22Rv1 (cell line): ENCODE results near the gene MKLN1.

ENCODE experiments used
- H3K27ac ChIP-seq: fragments of 450-650 bp; 2 replicates; pipeline ENCODE4 v1.5.1; 2017
- ZFX ChIP-seq: fragments of 450-650 bp; IDR thresholded peaks from 2 replicates; pipeline ENCODE4 v1.6.1; 2017; ENCODE audit warnings: antibody characterized with exemption, borderline replicate concordance
- TF ChIP-seq, protein P1 (sequence below): fragments of 450-650 bp; IDR thresholded peaks from 2 replicates; pipeline ENCODE4 v1.5.1; 2017; ENCODE audit warnings: mild to moderate bottlenecking

MKLN1 gene

DNA sequence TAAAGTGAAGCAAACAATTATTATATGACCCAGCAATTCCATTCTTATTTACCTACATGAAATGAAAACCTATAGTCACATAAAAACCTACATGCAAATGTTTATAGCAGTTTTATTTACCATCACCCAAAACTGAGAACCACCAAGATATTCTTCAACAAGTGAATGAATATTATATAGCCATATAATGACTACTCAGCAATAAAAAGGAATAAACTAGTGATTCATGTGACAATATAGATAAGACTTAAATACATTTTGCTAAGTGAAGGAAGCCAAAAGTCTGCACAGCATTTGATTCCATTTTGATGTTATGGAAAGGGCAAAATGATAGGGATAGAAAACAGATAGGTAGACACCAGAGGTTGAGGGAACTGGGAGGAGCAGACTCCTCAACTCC, 197.0 kb downstream of the MKLN1 start:
- no peak overlapping the region for H3K27ac ChIP-seq
- no peak for TF ChIP-seq ZFX

DNA sequence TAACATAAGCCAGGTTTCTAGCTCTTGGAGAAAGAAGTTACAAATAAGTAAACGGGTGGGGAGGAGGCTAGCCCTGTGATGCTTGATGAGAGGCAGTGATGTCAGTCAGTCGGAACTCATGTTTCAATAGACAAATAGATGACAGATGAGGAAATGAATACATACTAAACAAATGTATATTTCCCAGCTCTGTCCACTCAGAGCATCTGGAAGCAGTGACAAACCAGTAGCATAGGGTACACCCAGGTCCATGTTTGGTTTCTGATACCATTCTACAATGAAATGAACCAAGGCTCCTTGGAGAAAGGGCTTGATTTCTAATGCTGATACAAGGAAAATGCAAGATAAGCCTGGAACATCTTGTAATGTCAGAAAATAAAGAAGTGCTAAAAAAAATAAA, 198.1 kb downstream of the MKLN1 start:
- TF ChIP-seq, protein P1, sequence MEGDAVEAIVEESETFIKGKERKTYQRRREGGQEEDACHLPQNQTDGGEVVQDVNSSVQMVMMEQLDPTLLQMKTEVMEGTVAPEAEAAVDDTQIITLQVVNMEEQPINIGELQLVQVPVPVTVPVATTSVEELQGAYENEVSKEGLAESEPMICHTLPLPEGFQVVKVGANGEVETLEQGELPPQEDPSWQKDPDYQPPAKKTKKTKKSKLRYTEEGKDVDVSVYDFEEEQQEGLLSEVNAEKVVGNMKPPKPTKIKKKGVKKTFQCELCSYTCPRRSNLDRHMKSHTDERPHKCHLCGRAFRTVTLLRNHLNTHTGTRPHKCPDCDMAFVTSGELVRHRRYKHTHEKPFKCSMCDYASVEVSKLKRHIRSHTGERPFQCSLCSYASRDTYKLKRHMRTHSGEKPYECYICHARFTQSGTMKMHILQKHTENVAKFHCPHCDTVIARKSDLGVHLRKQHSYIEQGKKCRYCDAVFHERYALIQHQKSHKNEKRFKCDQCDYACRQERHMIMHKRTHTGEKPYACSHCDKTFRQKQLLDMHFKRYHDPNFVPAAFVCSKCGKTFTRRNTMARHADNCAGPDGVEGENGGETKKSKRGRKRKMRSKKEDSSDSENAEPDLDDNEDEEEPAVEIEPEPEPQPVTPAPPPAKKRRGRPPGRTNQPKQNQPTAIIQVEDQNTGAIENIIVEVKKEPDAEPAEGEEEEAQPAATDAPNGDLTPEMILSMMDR, result no peak
- TF ChIP-seq ZFX, result no peak
- no peak overlapping the region for H3K27ac ChIP-seq

DNA sequence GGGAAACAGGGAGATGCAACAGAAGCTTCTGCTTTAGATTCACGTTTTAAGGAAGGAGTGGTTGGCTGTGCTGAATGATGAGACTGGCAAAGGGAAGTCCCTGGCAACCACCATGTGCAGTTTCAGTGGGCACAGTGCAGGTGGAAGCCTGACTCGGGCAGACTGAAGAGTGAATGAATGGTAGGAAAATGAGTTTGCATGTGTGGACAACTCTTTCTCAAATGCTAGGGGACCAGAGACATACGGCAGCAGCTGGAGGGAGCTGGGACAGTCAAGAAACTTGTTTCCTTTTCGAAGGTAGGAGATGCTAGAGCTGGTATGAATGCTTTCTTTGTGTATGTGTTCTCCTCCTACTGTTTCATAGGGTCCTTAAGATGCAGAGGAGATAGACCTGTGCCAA, 199.8 kb downstream of the MKLN1 start:
- H3K27ac ChIP-seq, result no peak overlapping the region
- TF ChIP-seq, protein P1, result no peak
- TF ChIP-seq ZFX, result no peak

DNA sequence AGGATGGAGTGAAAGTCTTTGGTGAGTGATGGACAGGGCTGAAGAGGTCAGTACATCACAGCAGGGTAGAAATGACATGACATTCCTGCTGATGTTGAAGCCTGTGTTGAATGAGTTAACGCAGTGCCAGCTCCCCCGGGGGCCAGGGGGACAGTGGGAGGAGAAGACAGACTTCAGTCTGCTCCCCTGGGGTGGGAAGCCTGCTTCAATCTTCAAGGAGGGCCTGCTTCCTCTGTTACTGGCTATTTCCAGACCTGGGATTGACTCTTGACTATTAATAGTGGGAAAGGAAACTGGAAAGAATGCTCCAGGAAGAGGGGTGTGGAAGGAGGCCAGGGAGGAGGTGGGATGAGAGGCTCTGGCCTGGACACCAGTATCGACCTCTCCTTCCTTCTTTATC, 201.5 kb downstream of the MKLN1 start:
- H3K27ac ChIP-seq, result no peak overlapping the region
- TF ChIP-seq, protein P1, result no peak
- no peak for TF ChIP-seq ZFX

DNA sequence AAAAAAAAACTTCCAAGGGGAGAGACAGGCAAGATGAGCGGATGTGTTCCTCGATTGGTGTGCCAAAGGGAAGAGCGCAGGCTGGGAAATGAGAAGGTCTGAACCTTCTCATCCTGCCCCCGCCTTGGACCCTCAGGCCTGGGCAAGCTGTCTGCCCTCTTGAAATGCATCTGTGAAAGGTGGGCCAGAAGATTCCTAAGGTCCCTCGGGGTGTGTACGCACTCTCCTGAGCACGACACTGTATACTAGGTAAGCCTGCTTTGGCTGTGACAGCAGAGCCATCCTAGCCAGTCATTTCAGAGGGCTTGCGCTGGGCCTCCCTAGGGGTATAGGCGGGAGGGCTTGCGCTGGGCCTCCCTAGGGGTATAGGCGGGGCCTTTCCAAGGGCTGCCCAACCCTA, 201.9 kb downstream of the MKLN1 start:
- H3K27ac ChIP-seq, result no peak overlapping the region
- TF ChIP-seq ZFX, result no peak
- TF ChIP-seq, protein P1, result no peak

DNA sequence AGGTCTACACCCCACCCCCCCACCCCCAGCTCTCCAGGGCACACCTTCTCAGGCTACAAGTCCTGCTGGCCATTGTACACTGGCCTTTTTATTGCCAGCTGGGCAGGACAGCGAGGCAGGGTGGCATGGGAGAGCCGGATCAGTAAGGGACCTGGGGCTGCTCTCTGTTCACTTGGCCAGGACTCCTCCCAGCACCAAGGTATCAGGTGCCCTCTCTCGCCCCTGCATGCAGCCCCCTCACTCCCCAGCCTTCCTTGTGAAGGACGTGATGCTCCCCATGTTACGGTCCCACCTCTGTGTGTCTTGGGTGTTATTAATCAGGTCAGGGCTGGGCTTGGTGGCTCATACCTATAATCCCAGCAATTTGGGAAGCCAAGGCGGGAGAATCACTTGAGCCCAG, 202.5 kb downstream of the MKLN1 start:
- no peak overlapping the region for H3K27ac ChIP-seq
- no peak for TF ChIP-seq ZFX
- TF ChIP-seq, protein P1, result no peak

DNA sequence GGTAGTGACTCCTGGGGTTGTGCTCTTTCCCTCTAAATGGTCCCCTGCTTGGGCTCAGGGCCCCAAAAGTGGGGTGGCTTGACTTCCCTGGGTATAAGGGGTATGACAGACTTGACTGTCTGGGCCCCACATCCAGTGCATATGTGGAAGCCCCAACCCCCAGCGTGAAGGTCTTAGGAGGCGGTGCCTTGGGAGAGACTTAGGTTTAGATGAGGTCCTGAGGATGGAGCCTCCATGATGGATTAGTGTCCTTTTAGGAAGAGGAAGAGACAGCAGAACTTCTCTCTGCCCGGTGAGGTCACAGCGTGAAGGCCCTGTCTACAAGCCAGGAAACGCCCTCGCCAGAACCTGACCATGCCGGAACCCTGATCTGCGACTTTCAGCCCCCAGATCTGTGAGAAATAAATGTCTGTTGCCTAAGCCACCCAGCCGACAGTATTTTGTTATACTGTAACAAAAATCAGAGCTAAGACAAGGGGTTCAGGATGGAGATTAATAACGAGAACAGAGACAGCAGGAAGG, 205.0 kb downstream of the MKLN1 start:
- no peak overlapping the region for H3K27ac ChIP-seq
- TF ChIP-seq, protein P1, result no peak
- TF ChIP-seq ZFX, result no peak

DNA sequence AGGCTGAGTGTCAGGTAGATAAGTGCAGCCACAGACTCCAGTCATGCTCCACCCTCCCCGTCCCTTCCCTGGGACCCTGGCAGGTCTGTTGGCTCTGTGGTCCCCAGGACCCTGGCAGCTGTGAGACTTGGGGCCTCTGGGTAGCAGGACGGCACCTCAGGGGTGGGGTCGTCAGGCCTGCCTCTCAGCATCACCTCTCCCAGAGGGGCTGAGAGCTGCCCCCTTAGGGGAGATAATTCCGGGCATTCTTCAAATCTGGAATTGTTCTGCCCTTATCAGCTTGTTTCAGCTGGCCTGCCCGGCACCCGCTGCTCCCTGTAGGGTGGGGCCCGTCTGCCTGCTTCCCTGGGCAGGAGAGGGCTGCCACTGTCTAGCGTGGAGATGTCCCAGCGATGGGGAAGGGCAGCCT, 205.5 kb downstream of the MKLN1 start:
- TF ChIP-seq, protein P1, result no peak
- H3K27ac ChIP-seq, result no peak overlapping the region
